HepG2 (cell line): ENCODE results near the gene SCNM1. TPM values are rescaled to one million over a fixed set of nuclear protein-coding genes. Genes with fewer than 3 reads are reported as not detected.

Source experiments
- ATAC-seq: fragments of 200-7000 bp; cut with Tn5 transposase; 3 replicates; pipeline ENCODE4 v1.9.1; 2020; ENCODE audit warnings: mild to moderate bottlenecking, moderate library complexity
- BruUV-seq: library from RNA; stranded (reverse); fragments of 400-500 nt; replicated peaks from 2 replicates; lab custom pipeline; 2021; lab: Mats Ljungman, UMichigan
- CTCF ChIA-PET: fragments of 300-600 bp; formaldehyde crosslinking; extraction: SDS; loops from one replicate; lab custom pipeline; 2021; ENCODE audit warnings: low total read pairs, inconsistent platforms, low intra/inter-chr PET ratio; lab: Yijun Ruan, JAX
- POLR2A ChIA-PET: fragments of 350-600 bp; sonication (Branson Sonifier 250); formaldehyde crosslinking; loops from one replicate; lab custom pipeline; 2020; ENCODE audit warnings: antibody characterized with exemption, inconsistent platforms; lab: Yijun Ruan, JAX
- DNase-seq: peaks from one replicate; pipeline ENCODE4 v3.0.0-alpha.2; 2015; ENCODE audit warnings: low spot score
- FAIRE-seq: peaks from 3 replicates; lab custom pipeline; 2011; peaks lifted over from hg19 to GRCh38; lab: Jason Lieb, UNC
- H2AFZ ChIP-seq: one replicate; pipeline ENCODE4 v1.6.1; 2011; ENCODE audit warnings: low read length, inconsistent platforms
- H3K27ac ChIP-seq: fragments of 300-600 bp; 3 replicates; pipeline ENCODE4 v1.8.0; 2011; ENCODE audit warnings: mixed run types, mild to moderate bottlenecking, mixed read lengths, low read length, inconsistent platforms; ENCODE audit not compliant: insufficient read depth; ENCODE audit errors: extremely low read length
- H3K27me3 ChIP-seq, 2 experiments: fragments of 200-600 bp in 1 of 2; 2 replicates in 1 of 2; 3 replicates in 1 of 2; pipeline versions ENCODE4 v1.6.0 to v1.8.0; 2011; ENCODE audit warnings: low read length in 2 of 2, mild to moderate bottlenecking in 2 of 2, moderate library complexity in 2 of 2, inconsistent platforms in 1 of 2; ENCODE audit not compliant: insufficient read depth in 2 of 2, control insufficient read depth in 1 of 2
- H3K36me3 ChIP-seq, 2 experiments: fragments of 200-600 bp in 1 of 2; replicated peaks in 1 of 2; 2 replicates in 1 of 2; 3 replicates in 1 of 2; pipeline versions ENCODE4 v1.5.1 to v1.8.0; 2011; ENCODE audit warnings: low read length in 2 of 2, inconsistent platforms in 1 of 2; ENCODE audit not compliant: insufficient read depth in 2 of 2, control insufficient read depth in 1 of 2
- H3K4me1 ChIP-seq: 2 replicates; pipeline ENCODE4 v1.5.1; 2012; ENCODE audit warnings: low read length, inconsistent platforms; ENCODE audit not compliant: insufficient read depth
- H3K4me2 ChIP-seq: 2 replicates; pipeline ENCODE4 v1.6.0; 2011; ENCODE audit warnings: low read depth, low read length, inconsistent platforms
- H3K4me3 ChIP-seq, 3 experiments: fragments of 200-600 bp in 1 of 3; sonication (generic), shearing (Covaris generic) in 1 of 3; replicated peaks in 1 of 3; 2 replicates each; pipeline ENCODE4 v1.5.1; 2011 to 2016; ENCODE audit warnings: low read length in 3 of 3, inconsistent platforms in 2 of 3, low read depth in 2 of 3, mild to moderate bottlenecking in 2 of 3, control low read depth in 1 of 3, mixed read lengths in 1 of 3; ENCODE audit not compliant: insufficient read depth in 1 of 3
- H3K79me2 ChIP-seq: one replicate; pipeline ENCODE4 v1.6.1; 2011; ENCODE audit warnings: low read length, inconsistent platforms; ENCODE audit not compliant: insufficient read depth
- H3K9ac ChIP-seq: 2 replicates; pipeline ENCODE4 v1.6.0; 2011; ENCODE audit warnings: mild to moderate bottlenecking, low read depth, low read length, inconsistent platforms; ENCODE audit not compliant: insufficient read depth
- H3K9me3 ChIP-seq: 2 replicates; pipeline ENCODE4 v1.5.1; 2012; ENCODE audit warnings: mild to moderate bottlenecking, low read length
- H4K20me1 ChIP-seq: 2 replicates; pipeline ENCODE4 v1.6.0; 2011; ENCODE audit warnings: inconsistent platforms, mild to moderate bottlenecking, low read length, moderate library complexity; ENCODE audit not compliant: insufficient read depth
- GZF1 ChIP-seq: sonication (generic); formaldehyde crosslinking; IDR thresholded peaks from 2 replicates; pipeline ENCODE4 v1.5.1; 2020; ENCODE audit warnings: mild to moderate bottlenecking, missing genetic modification reagents
- HOMEZ ChIP-seq: IDR thresholded peaks from 2 replicates; pipeline ENCODE4 v1.6.1; 2016; ENCODE audit warnings: low read depth
- HOXA5 ChIP-seq: sonication (generic); formaldehyde crosslinking; IDR thresholded peaks from 2 replicates; pipeline ENCODE4 v1.4.0; 2020; ENCODE audit warnings: missing genetic modification reagents
- KLF12 ChIP-seq: sonication (generic); formaldehyde crosslinking; IDR thresholded peaks from 2 replicates; pipeline ENCODE4 v1.4.0; 2020; ENCODE audit warnings: missing genetic modification reagents, borderline replicate concordance
- PAWR ChIP-seq: sonication (generic); formaldehyde crosslinking; IDR thresholded peaks from 2 replicates; pipeline ENCODE4 v1.4.0; 2020; ENCODE audit warnings: missing genetic modification reagents, mild to moderate bottlenecking, borderline replicate concordance
- RERE ChIP-seq: IDR thresholded peaks from 2 replicates; pipeline ENCODE4 v1.6.1; 2016; ENCODE audit warnings: low read depth, missing genetic modification reagents, missing compliant biosample characterization
- SKIL ChIP-seq: sonication (generic); formaldehyde crosslinking; IDR thresholded peaks from 2 replicates; pipeline ENCODE4 v1.8.0; 2022; ENCODE audit warnings: missing genetic modification reagents, mild to moderate bottlenecking, moderate library complexity, borderline replicate concordance
- STAT5B ChIP-seq: sonication (generic); formaldehyde crosslinking; IDR thresholded peaks from 2 replicates; pipeline ENCODE4 v1.4.0; 2020; ENCODE audit warnings: missing genetic modification reagents
- ZFYVE20 ChIP-seq: sonication (generic); formaldehyde crosslinking; IDR thresholded peaks from 2 replicates; pipeline ENCODE4 v1.8.0; 2023; ENCODE audit warnings: low read depth, mild to moderate bottlenecking, moderate library complexity, missing genetic modification reagents, borderline replicate concordance
- ZNF253 ChIP-seq: sonication (generic); formaldehyde crosslinking; IDR thresholded peaks from 2 replicates; pipeline ENCODE4 v1.8.0; 2022; ENCODE audit warnings: mild to moderate bottlenecking, missing genetic modification reagents, borderline replicate concordance
- ZNF850 ChIP-seq: sonication (generic); formaldehyde crosslinking; conservative IDR thresholded peaks from 2 replicates; pipeline ENCODE4 v1.9.0; 2021; ENCODE audit warnings: mild to moderate bottlenecking, missing genetic modification reagents
- WGBS: methylation state at CpG from one replicate; pipeline ENCODE4 v1.1.6; 2017; ENCODE audit warnings: low lambda C conversion rate; 5-methylcytosine and 5-hydroxymethylcytosine counted together
- in situ Hi-C: cut with HindIII; loops from 2 replicates; pipeline ENCODE4 v1.10.0; 2017; ENCODE audit warnings: low pct_unique_long_range_greater_than_20kb; ENCODE audit not compliant: extremely low pct_ligation_motif_present
- intact Hi-C: fragments of 100-400 bp; cut with micrococcal nuclease; formaldehyde crosslinking; loops from one replicate; pipeline ENCODE4 v1.10.0; 2022; ENCODE audit not compliant: unreplicated experiment
- polyA plus RNA-seq, 8 experiments: library from polyadenylated mRNA; depleted of rRNA in 3 of 8; stranded (reverse) in 7 of 8; unstranded in 1 of 8; fragments of >200 nt; fragmentation: Illumina TruSeq in 4 of 8; extraction: Trizol in 4 of 8; gene quantifications; 2 replicates each; pipeline versions ENCODE4 v1.2.1 to v1.2.3, GENCODE V29; 2011 to 2016; ENCODE audit warnings: low read depth in 4 of 8, missing spikeins in 1 of 8, mixed read lengths in 1 of 8; ENCODE audit not compliant: insufficient read depth in 1 of 8
- total RNA-seq, 5 experiments: library from RNA; depleted of rRNA; stranded (reverse); fragments of >200 nt; fragmentation: Illumina TruSeq; extraction: Trizol; gene quantifications; 2 replicates each; pipeline ENCODE4 v1.2.3, GENCODE V29; 2016; ENCODE audit warnings: low read depth in 1 of 5

The SCNM1 gene
- total and polyA plus RNA-seq, 2 of the 13 experiments (the other 11 are each of a cell fraction or from before 2014, with no cell fraction given), result 16.3 to 31.5 TPM

DNA sequence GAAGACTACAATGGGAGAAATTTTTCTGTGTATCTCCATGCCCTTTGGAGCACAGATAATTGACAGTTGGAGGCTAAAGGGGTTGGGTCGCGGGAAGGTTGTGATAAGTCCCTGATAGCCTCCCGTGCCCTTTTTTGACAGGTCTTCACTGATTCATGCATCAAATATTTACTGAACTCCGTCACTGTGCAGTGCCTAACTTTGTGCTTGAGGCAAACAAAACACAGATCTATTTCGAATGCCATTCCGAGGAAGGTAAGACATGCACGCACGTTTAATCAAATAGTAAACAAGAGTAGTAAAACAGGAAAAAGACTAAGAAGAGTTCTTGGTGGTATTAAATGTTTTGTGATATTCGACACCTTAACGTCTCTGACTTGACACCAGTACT, 31.9 kb downstream of the SCNM1 start (continued):
- no peak for TF ChIP-seq HOXA5

DNA sequence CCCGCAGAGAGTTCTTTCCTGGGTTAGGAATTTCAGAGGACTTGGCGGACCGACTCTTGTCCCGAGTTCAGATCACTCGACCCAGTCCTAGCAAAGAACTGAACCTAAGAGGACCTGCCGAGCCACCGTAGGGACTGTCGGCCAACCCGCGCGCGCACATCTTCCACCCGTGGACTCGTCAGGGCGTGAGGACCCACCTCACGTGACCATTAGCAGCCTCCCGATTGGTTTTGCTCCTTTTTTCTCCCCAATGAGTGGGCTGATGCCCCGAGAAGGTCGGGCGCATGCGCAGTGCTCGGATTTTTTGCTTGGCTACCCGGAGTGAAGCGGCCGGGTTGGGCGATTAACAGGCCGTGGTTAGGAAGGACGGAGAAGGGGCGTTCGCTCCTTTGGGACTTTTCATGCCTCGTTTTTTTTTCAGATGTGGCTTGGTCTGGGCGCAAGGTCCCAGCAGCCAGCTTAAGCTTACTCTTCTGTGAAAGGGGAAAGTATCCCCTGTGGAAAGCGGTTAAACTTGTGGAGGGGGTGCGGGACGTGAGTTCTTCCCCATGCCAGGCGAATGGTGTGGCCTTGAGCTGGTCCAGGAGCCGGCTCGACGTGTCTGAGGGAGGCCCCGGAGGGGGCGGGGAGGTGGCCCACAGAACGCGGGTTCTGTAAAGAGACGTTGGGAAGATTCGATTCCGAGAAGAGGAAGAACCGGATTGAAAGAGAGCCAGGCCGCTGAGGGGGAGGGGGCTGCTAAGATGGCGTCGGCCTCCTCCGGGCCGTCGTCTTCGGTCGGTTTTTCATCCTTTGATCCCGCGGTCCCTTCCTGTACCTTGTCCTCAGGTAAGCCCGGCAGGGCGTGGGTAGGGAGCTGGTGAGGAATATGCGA, 32.5 kb downstream of the SCNM1 start, which contains the start of gene PIP5K1A:
Gene PIP5K1A (plus strand): TSS at position 299 of the 874 bp plus-strand sequence. CDS start 445 bp downstream, at position 744.
- H3K4me2 ChIP-seq, result peak within 1 kb of the TSS; percentile 87
- peak within 1 kb of the TSS; percentile 93 for H3K27ac ChIP-seq
- in situ Hi-C loops, result no loop called here
- H2AFZ ChIP-seq, result no peak within 1 kb of the TSS
- ChIA-PET POLR2A (interaction anchor here (0.7 to 4.0 kb wide), 6 partner anchors 9 to 457 kb away, joined by 3 to 12 read pairs (median 5); partner anchors contain the start of genes LYSMD1, PI4KB, PSMD4 and SCNM1), CTCF (no interaction called here)
- H3K4me1 ChIP-seq, result peaks cover 34% of the 10 kb centered on the region
- TSS peak; percentile 62 for BruUV-seq
- FAIRE-seq, result peak; percentile 87
- H3K79me2 ChIP-seq, result peaks cover 45% of the 10 kb centered on the region
- H3K27me3 ChIP-seq, result no peaks in the 10 kb centered on the region; a peak in 1 of 5 replicates
- H3K4me3 ChIP-seq, result peak within 1 kb of the TSS; percentile 87 to 95 (median 94)
- intact Hi-C loops, result loop anchor here (1.0 to 5.0 kb wide), 2 partner anchors 83 to 149 kb away; partner anchors contain the start of gene RFX5
- H4K20me1 ChIP-seq, result peaks cover 18% of the 10 kb centered on the region
- peak within 1 kb of the TSS; percentile 89 for H3K9ac ChIP-seq
- peak; percentile 97 for DNase-seq
- peaks cover 3 to 14% of the 10 kb centered on the region in 2 experiments; a peak in 4 of 5 replicates for H3K36me3 ChIP-seq
- peak; percentile 76 for ATAC-seq
- WGBS, result under 1% methylated on average over 43 of the region's 60 CpGs
- H3K9me3 ChIP-seq, result no peaks in the 10 kb centered on the region
- TF ChIP-seq KLF12 (CRISPR knock-in tag), result no peak
- 0 out of 2 replicates have a peak, but pooled peaks have one; percentile 47 for TF ChIP-seq ZNF253 (CRISPR knock-in tag)
- TF ChIP-seq STAT5B (CRISPR knock-in tag), result no peak
- no peak for TF ChIP-seq PAWR
- no peak; the same call in 1 of the 2 replicates for TF ChIP-seq GZF1 (CRISPR knock-in tag)
- TF ChIP-seq HOMEZ (CRISPR knock-in tag), result peak; percentile 68; the same call in 1 of the 2 replicates
- no peak for TF ChIP-seq RERE (CRISPR knock-in tag)
- peak; percentile 24; the same call in 1 of the 2 replicates for TF ChIP-seq SKIL (CRISPR knock-in tag)
- TF ChIP-seq ZFYVE20 (CRISPR knock-in tag), result no peak
- TF ChIP-seq ZNF850 (CRISPR knock-in tag), result no peak
